H9 (cell line): ENCODE results near the gene ZNF865. TPM values are rescaled to one million over a fixed set of nuclear protein-coding genes. Genes with fewer than 3 reads are reported as not detected.

Experiments used
- DNase-seq: peaks from one replicate; pipeline ENCODE4 v3.0.0-alpha.2; 2017
- H2AFZ ChIP-seq: one replicate; pipeline ENCODE4 v1.6.1; 2013; ENCODE audit warnings: mild to moderate bottlenecking, low read length, control low read depth, moderate library complexity
- H2AK5ac ChIP-seq: 2 replicates; pipeline ENCODE4 v1.6.1; 2013; ENCODE audit warnings: low read length, control low read depth, mixed read lengths; ENCODE audit not compliant: insufficient read length
- H2BK120ac ChIP-seq: one replicate; pipeline ENCODE4 v1.6.1; 2013; ENCODE audit warnings: low read depth, mild to moderate bottlenecking, low read length, control low read depth, inconsistent platforms; ENCODE audit not compliant: poor library complexity, severe bottlenecking
- H2BK12ac ChIP-seq: 2 replicates; pipeline ENCODE4 v1.6.1; 2013; ENCODE audit warnings: low read length, control low read depth, mixed read lengths, low read depth; ENCODE audit not compliant: insufficient read length
- H2BK15ac ChIP-seq: 2 replicates; pipeline ENCODE4 v1.6.1; 2013; ENCODE audit warnings: low read depth, low read length, control low read depth
- H2BK20ac ChIP-seq: one replicate; pipeline ENCODE4 v1.6.1; 2013; ENCODE audit warnings: low read depth, mild to moderate bottlenecking, low read length, control low read depth, inconsistent platforms; ENCODE audit not compliant: poor library complexity, severe bottlenecking
- H2BK5ac ChIP-seq: 2 replicates; pipeline ENCODE4 v1.6.1; 2013; ENCODE audit warnings: low read length, control low read depth, mixed read lengths; ENCODE audit not compliant: insufficient read length
- H3K14ac ChIP-seq: 2 replicates; pipeline ENCODE4 v1.6.1; 2013; ENCODE audit warnings: low read length, control low read depth; ENCODE audit not compliant: insufficient read depth
- H3K18ac ChIP-seq: 2 replicates; pipeline ENCODE4 v1.6.1; 2013; ENCODE audit warnings: low read depth, mild to moderate bottlenecking, mixed read lengths, low read length, control low read depth; ENCODE audit not compliant: insufficient read length
- H3K23ac ChIP-seq: 2 replicates; pipeline ENCODE4 v1.6.1; 2013; ENCODE audit warnings: low read length, control low read depth, mixed read lengths, low read depth; ENCODE audit not compliant: insufficient read length
- H3K23me2 ChIP-seq: 2 replicates; pipeline ENCODE4 v1.6.1; 2013; ENCODE audit warnings: low read depth, mild to moderate bottlenecking, mixed read lengths, low read length, control low read depth; ENCODE audit not compliant: insufficient read length, poor library complexity, severe bottlenecking
- H3K27ac ChIP-seq: 2 replicates; pipeline ENCODE4 v1.5.1; 2013; ENCODE audit warnings: low read length, control low read depth, mixed read lengths, low read depth; ENCODE audit not compliant: insufficient read length
- H3K27me3 ChIP-seq: 2 replicates; pipeline ENCODE4 v1.6.1; 2013; ENCODE audit warnings: low read length, control low read depth, inconsistent platforms; ENCODE audit not compliant: insufficient read depth
- H3K4ac ChIP-seq: 2 replicates; pipeline ENCODE4 v1.6.1; 2013; ENCODE audit warnings: low read depth, mild to moderate bottlenecking, control low read depth, inconsistent platforms, low read length, moderate library complexity
- H3K4me1 ChIP-seq: 2 replicates; pipeline ENCODE4 v1.6.1; 2013; ENCODE audit warnings: low read length, control low read depth, inconsistent platforms; ENCODE audit not compliant: insufficient read depth
- H3K4me2 ChIP-seq: 2 replicates; pipeline ENCODE4 v1.6.1; 2013; ENCODE audit warnings: low read length, control low read depth, mixed read lengths; ENCODE audit not compliant: insufficient read length, insufficient read depth
- H3K56ac ChIP-seq: 2 replicates; pipeline ENCODE4 v1.6.1; 2013; ENCODE audit warnings: low read depth, mild to moderate bottlenecking, mixed read lengths, low read length, control low read depth; ENCODE audit not compliant: insufficient read length
- H3K79me1 ChIP-seq: 2 replicates; pipeline ENCODE4 v1.6.1; 2013; ENCODE audit warnings: low read depth, mild to moderate bottlenecking, moderate library complexity, low read length, control low read depth, inconsistent platforms; ENCODE audit not compliant: insufficient read depth, poor library complexity, severe bottlenecking
- H3K79me2 ChIP-seq: 2 replicates; pipeline ENCODE4 v1.6.1; 2013; ENCODE audit warnings: low read length, control low read depth, inconsistent platforms; ENCODE audit not compliant: insufficient read depth
- H3K9ac ChIP-seq: 2 replicates; pipeline ENCODE4 v1.6.1; 2013; ENCODE audit warnings: low read length, control low read depth, mixed read lengths; ENCODE audit not compliant: insufficient read length; ENCODE audit errors: extremely low read depth
- H3K9me3 ChIP-seq: one replicate; pipeline ENCODE4 v1.6.1; 2013; ENCODE audit warnings: low read depth, low read length, inconsistent platforms; ENCODE audit not compliant: control insufficient read depth
- H3T11ph ChIP-seq: one replicate; pipeline ENCODE4 v1.6.1; 2013; ENCODE audit warnings: mild to moderate bottlenecking, low read length, control low read depth, inconsistent platforms
- H4K20me1 ChIP-seq: one replicate; pipeline ENCODE4 v1.6.1; 2013; ENCODE audit not compliant: control insufficient read depth, insufficient read length, insufficient read depth
- H4K5ac ChIP-seq: 2 replicates; pipeline ENCODE4 v1.6.1; 2013; ENCODE audit warnings: low read depth, mild to moderate bottlenecking, mixed read lengths, low read length, control low read depth; ENCODE audit not compliant: insufficient read length
- H4K8ac ChIP-seq: replicated peaks from 2 replicates; pipeline ENCODE4 v1.6.1; 2013; ENCODE audit warnings: low read length, control low read depth, mixed read lengths, low read depth; ENCODE audit not compliant: insufficient read length
- H4K91ac ChIP-seq: 2 replicates; pipeline ENCODE4 v1.6.1; 2013; ENCODE audit warnings: low read depth, mild to moderate bottlenecking, moderate library complexity, mixed read lengths, low read length, control low read depth; ENCODE audit not compliant: insufficient read length
- H3K27ac Mint-ChIP-seq, 3 experiments: 2 replicates in 2 of 3; 3 replicates in 1 of 3; pipeline ENCODE4 v1.8.0; 2020 to 2021; ENCODE audit warnings: mixed read lengths in 3 of 3, mild to moderate bottlenecking in 1 of 3, moderate library complexity in 1 of 3
- H3K27me3 Mint-ChIP-seq: 2 replicates; pipeline ENCODE4 v1.8.0; 2021; ENCODE audit warnings: low read depth, mild to moderate bottlenecking, moderate library complexity, mixed read lengths
- H3K36me3 Mint-ChIP-seq, 3 experiments: 2 replicates in 2 of 3; 3 replicates in 1 of 3; pipeline ENCODE4 v1.8.0; 2020 to 2021; ENCODE audit warnings: low read depth in 3 of 3, mixed read lengths in 3 of 3; ENCODE audit not compliant: insufficient read depth in 1 of 3
- H3K4me1 Mint-ChIP-seq, 2 experiments: 2 replicates each; pipeline ENCODE4 v1.8.0; 2020; ENCODE audit warnings: mixed read lengths in 2 of 2
- H3K4me3 Mint-ChIP-seq, 2 experiments: 2 replicates in 1 of 2; 3 replicates in 1 of 2; pipeline ENCODE4 v1.8.0; 2020 to 2021; ENCODE audit warnings: mild to moderate bottlenecking in 2 of 2, mixed read lengths in 2 of 2, moderate library complexity in 1 of 2
- H3K9me3 Mint-ChIP-seq, 2 experiments: 2 replicates in 1 of 2; 3 replicates in 1 of 2; pipeline ENCODE4 v1.8.0; 2020; ENCODE audit warnings: mild to moderate bottlenecking in 2 of 2, mixed read lengths in 2 of 2, moderate library complexity in 1 of 2
- WGBS: extraction: QIAGEN DNeasy Blood & Tissue Kit; methylation state at CpG from one replicate; pipeline ENCODE4 v1.1.7; 2013; ENCODE audit warnings: missing lambda C conversion rate, low lambda C conversion rate, mixed read lengths; ENCODE audit not compliant: insufficient read length; ENCODE audit errors: extremely low coverage; 5-methylcytosine and 5-hydroxymethylcytosine counted together
- total RNA-seq: library from RNA; stranded (reverse); gene quantifications from 2 replicates; pipeline ENCODE4 v1.2.1, GENCODE V29; 2021
- TF ChIP-seq, protein P1 (sequence below): fragments of 200-600 bp; sonication (generic); conservative IDR thresholded peaks from 3 replicates; pipeline ENCODE4 v1.8.0; 2021; ENCODE audit warnings: antibody characterized with exemption, mild to moderate bottlenecking

ZNF865 gene
- total RNA-seq, 1 experiment from 2014 or later: 14.3 TPM

DNA sequence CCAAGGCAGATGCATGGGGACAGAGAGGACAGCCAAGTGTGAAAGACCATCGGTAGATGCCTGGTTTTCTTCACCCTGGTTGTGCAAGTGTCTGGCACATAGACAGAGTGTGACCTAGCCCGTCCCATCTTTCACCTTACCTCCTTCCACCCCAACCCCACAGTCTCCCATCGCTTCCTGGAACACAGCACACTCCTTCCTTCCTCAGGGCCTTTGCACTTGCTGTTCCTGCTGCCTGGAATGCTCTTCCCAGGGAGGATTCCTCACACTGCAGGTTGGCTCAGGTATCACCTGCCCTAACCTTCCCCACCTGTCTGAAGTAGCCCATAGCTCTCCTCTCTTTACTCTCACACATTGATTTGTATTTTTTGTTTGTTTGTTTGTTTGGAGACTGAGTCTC is 9.1 kb upstream of the ZNF865 start:
- Histone ChIP-seq H3K23ac (no peak overlapping the region), H3K9ac (no peak overlapping the region), H3T11ph (no peak overlapping the region), H3K27ac (no peak overlapping the region), H4K5ac (no peak overlapping the region), H2BK15ac (no peak overlapping the region), H4K8ac (no peak overlapping the region), H2BK5ac (no peak overlapping the region), H3K27me3 (no peaks in the 10 kb centered on the region), H3K4ac (no peak overlapping the region), H2BK20ac (no peak overlapping the region), H3K79me1 (no peaks in the 10 kb centered on the region), H2BK120ac (no peak overlapping the region), H3K14ac (no peak overlapping the region), H3K4me2 (no peak overlapping the region), H3K23me2 (no peaks in the 10 kb centered on the region), H2BK12ac (no peak overlapping the region), H4K20me1 (peaks cover 2% of the 10 kb centered on the region), H3K9me3 (no peaks in the 10 kb centered on the region), H3K56ac (no peak overlapping the region), H2AK5ac (no peak overlapping the region), H3K18ac (no peak overlapping the region), H4K91ac (no peak overlapping the region), H3K4me1 (peaks cover 2% of the 10 kb centered on the region), H2AFZ (no peak overlapping the region), H3K79me2 (no peaks in the 10 kb centered on the region)
- Mint-ChIP-seq H3K36me3 (peaks cover 28 to 36% (median 32%) of the 10 kb centered on the region in 3 experiments; a peak in 6 of 7 replicates), H3K27me3 (no peaks in the 10 kb centered on the region), H3K9me3 (peaks cover 0 to 2% of the 10 kb centered on the region in 2 experiments; a peak in 1 of 5 replicates), H3K27ac (no peak overlapping the region; a peak in 1 of 7 replicates), H3K4me3 (no peak overlapping the region; a peak in 1 of 5 replicates), H3K4me1 (peaks cover 20 to 31% of the 10 kb centered on the region in 2 experiments)
- WGBS: no CpG with 5 or more reads among the region's 3 CpGs
- no peak for DNase-seq
- TF ChIP-seq, protein P1, sequence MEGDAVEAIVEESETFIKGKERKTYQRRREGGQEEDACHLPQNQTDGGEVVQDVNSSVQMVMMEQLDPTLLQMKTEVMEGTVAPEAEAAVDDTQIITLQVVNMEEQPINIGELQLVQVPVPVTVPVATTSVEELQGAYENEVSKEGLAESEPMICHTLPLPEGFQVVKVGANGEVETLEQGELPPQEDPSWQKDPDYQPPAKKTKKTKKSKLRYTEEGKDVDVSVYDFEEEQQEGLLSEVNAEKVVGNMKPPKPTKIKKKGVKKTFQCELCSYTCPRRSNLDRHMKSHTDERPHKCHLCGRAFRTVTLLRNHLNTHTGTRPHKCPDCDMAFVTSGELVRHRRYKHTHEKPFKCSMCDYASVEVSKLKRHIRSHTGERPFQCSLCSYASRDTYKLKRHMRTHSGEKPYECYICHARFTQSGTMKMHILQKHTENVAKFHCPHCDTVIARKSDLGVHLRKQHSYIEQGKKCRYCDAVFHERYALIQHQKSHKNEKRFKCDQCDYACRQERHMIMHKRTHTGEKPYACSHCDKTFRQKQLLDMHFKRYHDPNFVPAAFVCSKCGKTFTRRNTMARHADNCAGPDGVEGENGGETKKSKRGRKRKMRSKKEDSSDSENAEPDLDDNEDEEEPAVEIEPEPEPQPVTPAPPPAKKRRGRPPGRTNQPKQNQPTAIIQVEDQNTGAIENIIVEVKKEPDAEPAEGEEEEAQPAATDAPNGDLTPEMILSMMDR: no peak
